ENCODE measurements around the gene OR10A5.
"Not testable (repeated sequence)": the region's sequence is repeated elsewhere in the genome, so short reads cannot be mapped to it uniquely, and the experiment has no call there.

Gene OR10A5

DNA sequence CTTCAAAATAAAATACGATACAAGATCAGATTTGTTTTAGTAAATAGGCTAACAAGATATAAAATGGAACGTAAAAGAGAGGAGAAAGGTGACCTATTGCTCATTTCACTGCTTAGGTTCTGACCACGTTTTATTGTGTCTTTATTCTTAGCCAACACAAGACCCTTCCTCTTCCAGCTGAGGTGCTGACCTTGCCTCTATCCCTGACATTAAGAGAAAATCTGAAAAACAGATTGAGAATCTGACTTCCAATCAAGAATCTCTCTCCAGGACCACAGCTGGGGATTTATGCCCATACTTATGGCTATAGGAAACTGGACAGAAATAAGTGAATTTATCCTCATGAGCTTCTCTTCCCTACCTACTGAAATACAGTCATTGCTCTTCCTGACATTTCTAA lies at the start of gene OR10A5:
TSS of gene OR10A5 (plus strand) at position 301 of the 400 bp plus-strand sequence. CDS start at position 301, 0 bp downstream.
- no peak for DNase-seq

DNA sequence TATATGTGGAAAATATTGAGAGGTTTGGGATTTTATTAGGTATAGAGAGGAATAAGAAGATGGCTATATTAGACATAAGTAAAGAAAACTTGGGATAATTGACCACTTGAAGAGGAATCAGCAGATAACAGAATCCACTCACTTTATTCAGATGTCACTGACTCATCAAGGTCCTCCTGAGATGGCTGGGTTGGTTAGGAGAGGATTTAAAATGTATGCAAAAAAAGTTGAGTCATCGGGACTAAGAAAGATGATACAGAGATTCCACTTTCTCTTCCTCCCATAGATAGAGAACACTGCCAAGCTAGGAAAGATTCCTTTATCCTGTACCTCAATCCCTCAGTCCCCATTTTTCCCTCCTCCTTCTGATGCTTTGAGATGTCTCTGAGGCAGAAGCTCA lies 46.1 kb upstream of the OR10A5 start, which contains the start of gene OR6A2:
TSS of gene OR6A2 (minus strand) at position 288 of the 400 bp plus-strand sequence. CDS start 3,981 bp downstream, outside the sequence.
- no peak for DNase-seq

DNA sequence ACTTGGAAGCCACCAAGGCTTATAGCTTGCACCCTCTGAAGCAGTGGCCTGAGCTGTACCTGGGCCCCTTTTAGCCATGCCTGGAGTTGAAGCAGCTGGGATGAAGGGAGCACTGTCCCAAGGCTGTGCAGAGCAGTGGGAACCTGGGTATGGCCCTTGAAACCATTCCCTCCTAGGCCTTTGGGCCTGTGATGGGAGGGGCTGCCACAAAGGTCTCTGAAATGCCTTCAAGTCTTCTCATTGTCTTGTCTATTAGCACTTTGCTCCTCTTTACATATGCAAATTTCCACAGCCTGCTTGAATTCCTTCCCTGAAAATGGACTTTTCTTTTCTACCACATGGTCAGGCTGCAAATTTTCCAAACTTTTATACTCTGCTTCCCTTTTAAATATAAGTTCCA lies 44.4 kb upstream of the OR10A5 start:
- DNase-seq = not testable (repeated sequence)

GRCh38 chr11:6812390-6813005 lies 33.0 kb upstream of the OR10A5 start:
- peak; percentile 12 for DNase-seq

DNA sequence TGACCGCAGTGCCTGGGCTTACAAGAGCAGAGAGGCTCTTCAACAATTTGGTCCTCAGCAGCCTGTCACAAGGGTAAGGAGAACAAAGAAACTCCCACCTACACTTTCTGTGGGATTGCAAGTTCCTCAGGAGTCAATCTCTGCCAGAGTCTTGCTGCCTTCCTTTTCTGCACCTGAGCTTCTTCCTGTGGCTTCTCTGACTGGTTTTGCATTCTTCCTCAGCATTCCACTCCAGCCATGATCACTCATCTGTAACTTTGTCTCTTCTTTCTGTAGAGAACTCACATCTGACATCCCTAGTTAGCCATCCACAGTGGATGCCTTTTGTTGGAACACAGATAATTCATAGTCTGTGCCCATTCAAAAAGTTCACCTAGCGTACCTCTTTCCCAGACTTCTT lies 31.8 kb upstream of the OR10A5 start:
- DNase-seq = no peak

GRCh38 chr11:6817694-6818093 lies 27.8 kb upstream of the OR10A5 start:
- no peak for DNase-seq

DNA sequence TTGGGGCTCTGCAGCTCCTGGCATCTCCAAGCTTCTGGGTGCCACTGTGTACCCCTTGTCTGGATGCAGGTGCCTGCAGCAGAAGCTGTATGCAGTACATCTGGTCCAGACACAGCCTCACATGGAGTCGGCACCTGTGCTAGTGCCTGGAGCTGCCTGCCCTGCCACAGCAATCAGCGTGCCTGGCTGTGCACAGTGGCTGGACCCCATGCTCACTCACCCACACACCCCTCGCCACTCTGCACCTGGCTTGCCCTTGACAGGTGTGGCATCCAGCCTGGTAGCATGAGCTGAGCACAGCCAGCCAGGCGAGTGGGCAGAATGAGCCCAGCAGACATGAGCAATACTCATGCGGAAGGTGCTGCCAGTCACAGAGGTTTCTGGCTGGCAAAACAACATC lies 26.5 kb upstream of the OR10A5 start:
- no peak for DNase-seq

DNA sequence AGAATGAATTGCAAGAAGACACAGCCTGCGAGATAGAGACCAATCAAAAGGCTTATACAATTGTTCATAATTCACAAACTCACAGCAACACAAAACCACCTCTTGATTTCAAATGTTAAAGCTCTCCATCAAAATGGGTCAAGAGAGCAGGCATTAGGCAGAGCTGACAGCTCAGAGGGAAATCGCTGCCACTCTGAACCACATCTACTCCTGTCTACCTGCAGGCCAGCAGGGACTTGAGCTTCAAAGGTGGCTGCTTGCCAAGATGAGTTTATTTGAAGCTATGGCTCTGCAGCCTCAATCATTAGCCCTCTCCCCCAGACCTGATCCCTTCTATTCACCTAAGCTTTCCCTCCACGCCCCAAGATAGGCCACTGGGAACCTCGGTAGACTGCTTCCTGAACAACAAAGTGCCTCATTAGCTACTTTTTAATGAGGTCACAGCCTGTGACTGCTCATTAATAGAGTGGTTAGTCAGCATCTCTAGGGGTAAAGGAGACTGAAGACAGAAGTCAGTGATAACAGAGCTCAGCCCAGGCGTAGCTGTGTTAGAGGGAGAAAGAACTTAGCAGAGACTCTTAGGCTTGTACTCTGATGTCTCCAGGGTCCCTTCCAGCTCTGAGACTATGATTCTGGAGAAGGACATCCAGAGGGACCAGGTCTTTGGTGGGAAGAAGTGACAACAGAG lies 21.2 kb upstream of the OR10A5 start:
- no peak for DNase-seq

- no peak for DNase-seq
These were observed 20.2 kb upstream of the OR10A5 start for GRCh38 chr11:6825231-6825744.

- no peak for DNase-seq
These were observed 17.4 kb upstream of the OR10A5 start for GRCh38 chr11:6828103-6828502.

DNA sequence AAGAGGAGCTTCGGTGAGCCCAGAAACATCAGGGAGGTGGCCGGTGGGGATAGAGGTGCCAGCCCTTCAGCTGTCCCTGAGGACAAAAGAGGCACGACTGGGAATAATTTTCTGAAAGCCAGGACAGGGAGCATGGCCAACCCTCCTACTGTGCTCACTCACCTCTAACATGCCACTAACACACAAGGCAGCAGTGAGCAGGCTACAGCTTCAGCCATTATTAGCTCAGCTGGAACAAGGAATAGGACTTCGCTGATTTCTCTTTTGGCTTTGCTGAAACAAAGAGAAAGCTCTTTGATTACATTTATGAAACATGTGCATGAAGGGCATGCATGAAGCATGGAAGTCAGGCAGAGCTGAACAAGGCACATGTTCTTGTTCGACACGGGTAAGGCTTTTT lies 12.1 kb upstream of the OR10A5 start:
- no peak for DNase-seq

DNA sequence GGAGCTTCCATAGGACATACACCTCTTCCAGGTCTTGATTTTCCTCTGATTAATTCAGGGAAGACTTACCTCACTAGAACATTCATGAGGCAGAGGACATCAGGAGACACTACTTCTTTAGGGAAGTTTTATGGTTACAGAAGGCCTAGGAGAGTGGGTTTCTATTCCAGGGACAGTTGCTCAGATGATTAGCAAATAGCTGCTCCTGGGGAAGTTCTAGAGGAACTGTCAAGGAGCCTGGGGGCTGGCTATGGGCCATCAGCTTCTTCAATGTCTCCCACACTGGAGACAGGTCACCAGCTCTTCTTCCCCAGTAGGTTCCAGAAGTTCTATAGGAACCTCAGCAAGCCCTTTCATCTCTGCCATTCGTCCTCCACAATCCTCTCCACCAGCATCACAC lies 11.5 kb upstream of the OR10A5 start:
- DNase-seq = no peak

DNA sequence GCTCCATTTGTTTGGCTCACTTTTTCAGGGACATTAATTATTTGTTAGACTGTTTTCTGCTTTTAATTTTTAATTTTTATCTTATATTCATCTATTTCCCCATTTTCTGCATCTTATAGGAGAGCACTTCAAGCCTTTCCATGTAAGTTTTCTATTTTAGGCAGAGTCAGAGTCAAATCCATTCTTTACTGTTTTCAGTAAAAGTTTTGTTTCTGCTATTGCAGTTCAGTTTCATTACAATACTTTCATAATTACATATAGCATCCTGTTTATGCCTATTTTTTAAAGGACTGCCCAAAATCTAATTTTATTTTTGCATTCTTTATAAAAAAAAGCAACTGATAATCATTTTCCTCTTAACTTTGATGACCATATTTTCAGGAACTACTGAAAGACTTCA lies 3.8 kb upstream of the OR10A5 start:
- no peak for DNase-seq

DNA sequence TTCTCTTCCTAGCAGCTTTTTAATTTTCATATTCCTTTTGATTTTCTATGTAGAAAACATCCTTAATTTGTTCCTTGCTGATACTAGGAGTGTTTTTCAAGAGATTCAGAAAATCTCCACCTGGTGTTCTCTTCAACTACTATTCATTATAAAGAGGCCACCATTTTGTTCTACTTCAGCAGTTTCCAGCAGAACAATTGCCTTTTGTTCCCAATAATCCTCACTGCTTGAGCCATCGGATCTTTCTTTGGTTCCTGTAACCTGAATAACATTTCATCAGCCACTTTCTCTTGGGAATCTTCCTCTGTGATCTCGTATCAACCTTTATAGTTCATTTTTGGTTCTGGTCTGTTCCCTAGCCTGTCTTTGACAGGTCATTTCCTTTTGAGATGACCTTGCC lies 1.8 kb upstream of the OR10A5 start:
- DNase-seq = no peak

DNA sequence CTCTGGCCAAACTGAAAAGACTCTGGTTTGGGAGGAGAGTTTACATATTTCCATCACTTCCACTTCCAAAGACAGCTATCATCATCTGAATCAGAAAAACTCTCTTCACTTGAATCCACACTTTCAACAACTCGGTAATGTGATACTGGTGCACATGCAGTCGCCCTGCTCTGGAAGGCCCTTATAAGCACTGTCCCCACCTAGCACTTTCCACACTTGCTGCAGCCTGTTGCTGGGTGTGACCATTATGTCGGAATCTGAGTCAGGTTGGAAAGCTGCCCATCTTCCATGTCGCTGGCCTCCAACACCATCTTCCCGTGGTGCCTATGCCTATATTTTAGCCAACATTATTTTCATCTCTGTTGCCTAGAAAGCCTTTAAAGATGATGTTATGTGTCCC lies 1.1 kb upstream of the OR10A5 start:
- no peak for DNase-seq

GRCh38 chr11:6850526-6850925 lies 5.0 kb downstream of the OR10A5 start:
- no peak for DNase-seq

DNA sequence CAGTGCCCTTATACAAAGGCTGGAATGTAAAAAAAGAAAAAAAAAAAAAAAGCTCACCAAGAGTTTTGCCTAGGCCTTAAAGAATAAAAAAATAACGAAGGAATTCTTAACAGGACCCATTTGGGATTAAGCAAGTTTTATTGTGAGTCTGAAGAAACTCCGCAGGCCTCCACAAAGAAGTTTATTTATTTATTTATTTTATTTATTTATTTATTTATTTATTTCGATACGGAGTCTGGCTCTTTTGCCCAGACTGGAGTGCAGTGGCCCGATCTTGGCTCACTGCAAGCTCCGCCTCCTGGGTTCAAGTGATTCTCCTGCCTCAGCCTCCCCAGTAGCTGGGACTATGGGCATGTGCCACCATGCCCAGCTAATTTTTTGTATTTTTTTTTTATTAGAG lies 9.3 kb downstream of the OR10A5 start:
- DNase-seq = not testable (repeated sequence)

DNA sequence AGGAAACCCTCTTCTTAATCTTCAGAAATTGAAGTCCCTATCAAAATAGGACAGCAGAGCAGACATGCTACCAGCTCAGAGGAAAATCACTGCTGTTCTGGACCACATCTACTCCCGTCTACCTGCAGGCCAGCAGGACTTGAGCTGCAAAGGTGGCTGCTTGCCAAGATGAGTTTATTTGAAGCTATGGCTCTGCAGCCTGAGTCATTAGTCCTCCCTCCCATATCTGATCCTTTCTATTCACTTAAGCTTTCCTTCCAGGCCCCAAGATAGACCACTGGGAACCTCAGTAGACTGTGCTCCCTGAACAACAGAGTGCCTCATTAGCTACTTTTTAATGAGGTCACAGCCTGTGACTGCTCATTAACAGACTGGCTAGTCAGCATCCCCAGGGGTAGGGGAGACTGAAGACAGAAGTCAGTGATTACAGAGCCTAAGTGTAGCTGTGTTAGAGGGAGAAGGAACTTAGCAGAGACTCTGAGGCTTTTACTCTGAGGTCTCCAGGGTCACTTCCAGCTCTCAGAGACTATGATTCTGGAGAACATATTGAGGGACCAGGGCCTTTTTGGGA lies 10.6 kb downstream of the OR10A5 start:
- DNase-seq = no peak

GRCh38 chr11:6856871-6857270 lies 11.4 kb downstream of the OR10A5 start:
- no peak for DNase-seq

DNA sequence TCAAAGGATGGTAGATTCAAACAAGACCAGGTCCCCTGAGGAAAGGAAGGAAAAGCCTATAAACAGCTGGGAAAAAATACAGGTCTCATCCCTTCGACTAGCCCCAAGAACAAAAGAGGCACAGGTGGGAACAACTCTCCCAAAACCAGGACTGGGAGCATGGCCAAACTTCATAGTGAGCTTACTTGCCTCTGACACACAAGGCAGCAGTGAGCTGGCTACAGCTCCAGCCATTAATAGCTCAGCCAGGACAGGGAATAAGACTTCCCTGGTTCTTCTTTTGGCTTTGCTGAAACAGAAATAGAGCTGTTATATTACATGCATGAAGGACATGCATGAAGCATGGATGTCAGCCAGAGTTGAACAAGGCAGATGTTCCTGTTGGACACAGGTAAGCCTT lies 17.5 kb downstream of the OR10A5 start, which contains the start of gene OR10A2:
TSS of gene OR10A2 (plus strand) at position 97 of the 400 bp plus-strand sequence. CDS start 6,698 bp downstream, outside the sequence.
- DNase-seq = no peak

DNA sequence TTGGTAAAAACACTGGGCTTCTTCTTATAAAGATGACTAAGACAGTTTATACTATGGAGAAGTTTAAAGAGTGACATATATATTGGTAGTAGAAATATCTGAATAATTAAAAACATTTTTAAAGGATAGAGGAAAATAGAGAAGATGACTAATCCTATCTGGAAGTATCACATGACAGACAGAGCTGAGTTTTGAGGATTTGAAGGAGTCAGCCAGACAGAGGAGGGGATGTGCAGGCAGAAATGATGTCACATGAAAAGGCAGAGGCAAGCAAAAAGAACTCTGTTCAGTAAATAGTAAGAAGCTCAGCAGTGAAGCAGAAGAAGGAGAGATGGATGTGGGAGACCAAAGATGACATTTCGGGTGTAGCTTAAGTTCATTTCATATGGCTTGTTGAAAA lies 19.0 kb downstream of the OR10A5 start:
- DNase-seq = no peak

GRCh38 chr11:6871278-6871677 lies 25.8 kb downstream of the OR10A5 start:
- DNase-seq = no peak

- DNase-seq = no peak
These were observed 30.3 kb downstream of the OR10A5 start for GRCh38 chr11:6875761-6876160.

- no peak for DNase-seq
These were observed 30.8 kb downstream of the OR10A5 start, which contains the start of gene OR10A4 for GRCh38 chr11:6876325-6876724. TSS of gene OR10A4 (plus strand) at chr11:6876625. CDS start at chr11:6876648, 23 bp downstream.

Data from NCI-H446 treated with DMSO at 0.1 percent for 48 hours (cell line).